B cell (primary cell): ENCODE data around the gene ZNF317. TPM values are rescaled to one million over a fixed set of nuclear protein-coding genes. Genes with fewer than 3 reads are reported as not detected.

Source experiments
- ATAC-seq: fragments of 200-7000 bp; cut with Tn5 transposase; one replicate; pipeline ENCODE4 v1.10.0; 2021; ENCODE audit warnings: low read depth, mild to moderate bottlenecking, moderate number of reproducible peaks, moderate library complexity
- CTCF ChIA-PET: fragments of 350-600 bp; sonication (Branson Sonifier 250); formaldehyde crosslinking; loops from one replicate; lab custom pipeline; 2021; ENCODE audit warnings: antibody characterized with exemption, inconsistent platforms; lab: Charles Lee
- POLR2A ChIA-PET: fragments of 350-600 bp; sonication (Branson Sonifier 250); formaldehyde crosslinking; loops from one replicate; lab custom pipeline; 2021; ENCODE audit warnings: antibody characterized with exemption; lab: Charles Lee
- DNase-seq: peaks from one replicate; pipeline ENCODE4 v3.0.0; 2013
- H2AFZ ChIP-seq: 2 replicates; pipeline ENCODE4 v1.6.1; 2012; ENCODE audit warnings: mild to moderate bottlenecking, low read depth, low read length; ENCODE audit not compliant: insufficient read depth, poor library complexity, severe bottlenecking
- H3K27ac ChIP-seq, 2 donors: 1 replicate in 1 of 2; 2 replicates in 1 of 2; pipeline ENCODE4 v1.5.1; 2012 to 2013; ENCODE audit warnings: low read length in 2 of 2, mild to moderate bottlenecking in 2 of 2, moderate library complexity in 1 of 2
- H3K27me3 ChIP-seq, 4 experiments: fragments of 200-600 bp in 1 of 4; sonication (generic) in 1 of 4; replicated peaks in 1 of 4; 1 replicate in 2 of 4; 2 replicates in 2 of 4; pipeline versions ENCODE4 v1.6.1 to v1.7.0; 2013 to 2016; ENCODE audit warnings: low read length in 3 of 4, mild to moderate bottlenecking in 2 of 4, mixed read lengths in 1 of 4, moderate library complexity in 1 of 4; ENCODE audit not compliant: insufficient read depth in 4 of 4, control insufficient read depth in 3 of 4; ENCODE audit errors: control extremely low read depth in 1 of 4
- H3K36me3 ChIP-seq, 2 experiments: replicated peaks in 1 of 2; 1 replicate in 1 of 2; 2 replicates in 1 of 2; pipeline versions ENCODE4 v1.6.1 to v1.7.1; 2013; ENCODE audit warnings: low read length in 1 of 2; ENCODE audit not compliant: insufficient read depth in 2 of 2, control insufficient read depth in 1 of 2; ENCODE audit errors: control extremely low read depth in 1 of 2, extremely low read depth in 1 of 2
- H3K4me1 ChIP-seq, 2 donors: fragments of 200-600 bp in 1 of 2; sonication (generic) in 1 of 2; 1 replicate in 1 of 2; 2 replicates in 1 of 2; pipeline versions ENCODE4 v1.5.1 to v1.6.1; 2013 to 2017; ENCODE audit warnings: low read length in 2 of 2; ENCODE audit not compliant: control insufficient read depth in 2 of 2, insufficient read depth in 2 of 2
- H3K4me2 ChIP-seq: replicated peaks from 2 replicates; pipeline ENCODE3; 2012; ENCODE audit warnings: mild to moderate bottlenecking, low read depth, low read length; ENCODE audit not compliant: poor library complexity, severe bottlenecking
- H3K4me3 ChIP-seq, 5 experiments: fragments of 200-600 bp in 1 of 5; sonication (generic) in 1 of 5; 1 replicate in 3 of 5; 2 replicates in 2 of 5; pipeline versions ENCODE4 v1.5.1 to v1.7.0; 2011 to 2016; ENCODE audit warnings: low read length in 4 of 5, mild to moderate bottlenecking in 4 of 5, low read depth in 2 of 5, control low read depth in 1 of 5, moderate library complexity in 1 of 5; ENCODE audit not compliant: insufficient read depth in 1 of 5; ENCODE audit errors: control extremely low read depth in 1 of 5, extremely low read depth in 1 of 5
- H3K79me2 ChIP-seq: fragments of 200-600 bp; sonication (generic); one replicate; pipeline ENCODE4 v1.6.0; 2016; ENCODE audit warnings: low read length; ENCODE audit not compliant: control insufficient read depth, insufficient read depth
- H3K9ac ChIP-seq: fragments of 200-600 bp; sonication (generic); 2 replicates; pipeline ENCODE4 v1.6.1; 2017; ENCODE audit warnings: mild to moderate bottlenecking, low read length, moderate library complexity
- H3K9me3 ChIP-seq, 3 donors: one replicate each; pipeline versions ENCODE4 v1.6.1 to v1.7.1; 2013; ENCODE audit warnings: low read length in 2 of 3; ENCODE audit not compliant: control insufficient read depth in 2 of 3, insufficient read depth in 1 of 3; ENCODE audit errors: control extremely low read depth in 1 of 3
- H4K20me1 ChIP-seq: 2 replicates; pipeline ENCODE4 v1.6.0; 2012; ENCODE audit warnings: mild to moderate bottlenecking, low read length; ENCODE audit not compliant: insufficient read depth, control insufficient read depth, poor library complexity, severe bottlenecking
- H3K27ac Mint-ChIP-seq: one replicate; pipeline ENCODE4 v1.8.0; 2021; ENCODE audit warnings: mixed read lengths
- H3K27me3 Mint-ChIP-seq: one replicate; pipeline ENCODE4 v1.8.0; 2021; ENCODE audit warnings: mixed read lengths
- H3K4me1 Mint-ChIP-seq: one replicate; pipeline ENCODE4 v1.8.0; 2021; ENCODE audit warnings: mixed read lengths
- H3K4me3 Mint-ChIP-seq: one replicate; pipeline ENCODE4 v1.8.0; 2021; ENCODE audit warnings: mixed read lengths
- H3K9me3 Mint-ChIP-seq: one replicate; pipeline ENCODE4 v1.8.0; 2022; ENCODE audit warnings: mixed read lengths; ENCODE audit not compliant: insufficient read depth
- EZH2 ChIP-seq: IDR thresholded peaks from 2 replicates; pipeline ENCODE4 v1.6.1; 2012; ENCODE audit warnings: borderline replicate concordance, low read depth, mild to moderate bottlenecking, moderate library complexity, low read length; ENCODE audit not compliant: insufficient read depth, poor library complexity, severe bottlenecking
- WGBS: methylation state at CpG from one replicate; pipeline ENCODE4 v1.1.5; 2013; ENCODE audit warnings: missing lambda C conversion rate; ENCODE audit not compliant: insufficient coverage; 5-methylcytosine and 5-hydroxymethylcytosine counted together
- intact Hi-C: fragments of 100-400 bp; cut with micrococcal nuclease; formaldehyde crosslinking; loops from one replicate; pipeline ENCODE4 v1.10.0; 2022
- polyA plus RNA-seq: library from polyadenylated mRNA; depleted of rRNA; stranded (reverse); fragments of >200 nt; gene quantifications from 2 replicates; pipeline ENCODE4 v1.2.3, GENCODE V29; 2012
- total RNA-seq, 2 donors: library from RNA; stranded (reverse); fragments of 120-200 nt in 1 of 2; gene quantifications; 1 replicate in 1 of 2; 2 replicates in 1 of 2; pipeline versions ENCODE4 v1.2.3 to v1.2.4, GENCODE V29; 2013 to 2022
- TF ChIP-seq, protein P1 (sequence below): fragments of 200-600 bp; IDR thresholded peaks from one replicate; pipeline ENCODE4 v1.8.0; 2022; ENCODE audit warnings: antibody characterized with exemption, mild to moderate bottlenecking

ZNF317 gene
- total and polyA plus RNA-seq, 2 donors (not counting 1 experiment from before 2014, with no cell fraction given) = 31.6 to 65.2 TPM

DNA sequence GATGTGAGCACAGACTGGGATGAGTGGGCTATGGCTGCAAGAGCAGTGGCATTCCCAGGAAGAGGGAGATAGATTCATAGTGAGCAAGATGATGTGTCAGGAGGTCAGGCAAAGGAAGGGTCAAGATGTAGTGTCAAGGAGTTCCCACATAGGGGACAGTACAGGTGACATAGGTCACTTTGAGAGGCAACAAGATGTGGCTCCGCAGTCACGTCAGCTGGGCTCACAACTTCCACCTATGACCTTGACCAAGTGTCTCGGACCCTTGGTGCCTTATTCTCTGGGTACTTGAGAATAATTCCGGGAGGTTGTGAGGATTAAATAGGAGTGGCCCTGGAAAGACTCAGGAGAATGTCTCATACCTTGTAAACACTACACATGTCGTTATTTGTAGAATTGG is 10.5 kb downstream of the ZNF317 start:
- no peak for ATAC-seq
- H3K27ac Mint-ChIP-seq = no peak overlapping the region
- peaks cover 9 to 12% of the 10 kb centered on the region in 2 donors for H3K4me1 ChIP-seq
- ChIA-PET POLR2A (no interaction called here), CTCF (no interaction called here)
- no peak overlapping the region for H3K4me3 ChIP-seq
- H3K79me2 ChIP-seq = peaks cover 99% of the 10 kb centered on the region
- H3K9ac ChIP-seq = no peak overlapping the region
- peaks cover 67% of the 10 kb centered on the region for H4K20me1 ChIP-seq
- H3K4me1 Mint-ChIP-seq = peaks cover 58% of the 10 kb centered on the region
- 100% methylated on average over 1 of the region's 5 CpGs for WGBS
- H3K27ac ChIP-seq = no peak overlapping the region
- no peak overlapping the region for H2AFZ ChIP-seq
- TF ChIP-seq, protein P1, sequence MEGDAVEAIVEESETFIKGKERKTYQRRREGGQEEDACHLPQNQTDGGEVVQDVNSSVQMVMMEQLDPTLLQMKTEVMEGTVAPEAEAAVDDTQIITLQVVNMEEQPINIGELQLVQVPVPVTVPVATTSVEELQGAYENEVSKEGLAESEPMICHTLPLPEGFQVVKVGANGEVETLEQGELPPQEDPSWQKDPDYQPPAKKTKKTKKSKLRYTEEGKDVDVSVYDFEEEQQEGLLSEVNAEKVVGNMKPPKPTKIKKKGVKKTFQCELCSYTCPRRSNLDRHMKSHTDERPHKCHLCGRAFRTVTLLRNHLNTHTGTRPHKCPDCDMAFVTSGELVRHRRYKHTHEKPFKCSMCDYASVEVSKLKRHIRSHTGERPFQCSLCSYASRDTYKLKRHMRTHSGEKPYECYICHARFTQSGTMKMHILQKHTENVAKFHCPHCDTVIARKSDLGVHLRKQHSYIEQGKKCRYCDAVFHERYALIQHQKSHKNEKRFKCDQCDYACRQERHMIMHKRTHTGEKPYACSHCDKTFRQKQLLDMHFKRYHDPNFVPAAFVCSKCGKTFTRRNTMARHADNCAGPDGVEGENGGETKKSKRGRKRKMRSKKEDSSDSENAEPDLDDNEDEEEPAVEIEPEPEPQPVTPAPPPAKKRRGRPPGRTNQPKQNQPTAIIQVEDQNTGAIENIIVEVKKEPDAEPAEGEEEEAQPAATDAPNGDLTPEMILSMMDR = no peak
- no peak for TF ChIP-seq EZH2
- no peak overlapping the region for H3K4me2 ChIP-seq
- intact Hi-C loops = no loop called here
- no peak for DNase-seq
- no peaks in the 10 kb centered on the region for H3K27me3 ChIP-seq
- H3K36me3 ChIP-seq = peaks cover 0 to 39% of the 10 kb centered on the region in 2 experiments
- H3K27me3 Mint-ChIP-seq = no peaks in the 10 kb centered on the region
- H3K4me3 Mint-ChIP-seq = no peak overlapping the region
- peaks cover 6% of the 10 kb centered on the region for H3K9me3 Mint-ChIP-seq
- H3K9me3 ChIP-seq = peaks cover 2 to 28% (median 13%) of the 10 kb centered on the region in 3 donors

DNA sequence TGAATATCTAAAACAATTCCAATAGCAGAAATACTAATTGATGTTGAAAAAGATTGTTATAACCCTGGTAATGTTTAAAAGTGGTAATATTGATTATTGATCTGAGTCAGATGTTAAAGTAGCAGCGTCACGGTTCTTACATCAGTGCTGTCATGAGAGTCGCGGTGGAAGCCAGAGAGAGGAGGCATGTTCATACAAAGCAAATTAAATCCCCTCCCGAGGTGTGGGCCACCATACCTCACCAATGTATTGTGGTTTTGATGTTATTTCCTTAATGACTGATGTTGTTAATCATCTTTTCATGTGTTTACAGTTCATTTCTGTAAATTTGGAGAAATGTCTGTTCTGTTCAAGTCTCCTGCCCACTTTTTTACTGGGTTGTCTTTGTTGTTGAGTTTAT is 11.2 kb downstream of the ZNF317 start:
- Histone ChIP-seq H3K4me2 (no peak overlapping the region), H3K27me3 (no peaks in the 10 kb centered on the region), H3K4me3 (no peak overlapping the region), H3K79me2 (peaks cover 98% of the 10 kb centered on the region), H3K27ac (no peak overlapping the region), H3K9ac (no peak overlapping the region), H3K36me3 (peaks cover 0 to 37% of the 10 kb centered on the region in 2 experiments), H2AFZ (no peak overlapping the region), H3K9me3 (peaks cover 2 to 32% (median 7%) of the 10 kb centered on the region in 3 donors), H3K4me1 (peaks cover 17 to 19% of the 10 kb centered on the region in 2 donors), H4K20me1 (peaks cover 63% of the 10 kb centered on the region)
- ChIA-PET POLR2A (no interaction called here), CTCF (no interaction called here)
- Mint-ChIP-seq H3K27me3 (no peaks in the 10 kb centered on the region), H3K4me1 (peaks cover 65% of the 10 kb centered on the region), H3K4me3 (no peak overlapping the region), H3K9me3 (peaks cover 6% of the 10 kb centered on the region), H3K27ac (no peak overlapping the region)
- ATAC-seq (no peak), DNase-seq (no peak)
- TF ChIP-seq, protein P1 = no peak
- TF ChIP-seq EZH2 = no peak
- WGBS = no CpG with 5 or more reads among the region's 5 CpGs
- intact Hi-C loops = no loop called here
